ENCODE results near the gene ACOT7.

The ACOT7 gene

DNA sequence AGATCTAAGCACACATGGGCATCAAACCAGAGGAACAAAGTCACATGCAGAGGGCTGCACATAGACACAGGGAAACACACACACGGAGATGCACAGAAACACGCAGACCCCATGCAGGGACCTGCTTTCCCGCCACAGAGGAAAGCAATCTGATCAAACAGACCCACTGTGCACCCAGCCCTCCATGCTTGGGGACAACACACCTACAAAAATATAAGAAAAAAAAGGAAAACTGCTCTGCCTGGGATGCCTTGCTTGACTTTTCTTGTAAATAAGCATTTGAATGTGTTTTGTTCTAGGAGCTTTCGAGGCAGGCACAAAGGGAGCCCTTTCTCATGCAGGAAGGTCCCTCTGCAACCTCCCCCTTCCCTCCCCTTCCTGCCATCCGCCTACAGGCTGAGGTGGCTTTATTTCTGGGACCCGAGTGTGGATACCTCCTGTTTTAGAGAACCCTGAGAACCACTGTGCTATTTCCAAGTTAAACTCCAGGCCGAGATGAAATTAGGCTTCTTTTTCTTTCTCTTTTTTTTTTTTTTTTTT lies 154.3 kb downstream of the ACOT7 start:
- TF ChIP-seq MAX (IDR thresholded peaks at IDR 0.05) (no peak), CEBPB (IDR thresholded peaks at IDR 0.05) (no peak), TCF12 (IDR thresholded peaks at IDR 0.05; ENCODE audit: low read depth) (no peak), ZBTB7A (IDR thresholded peaks at IDR 0.05; ENCODE audit: low read depth) (no peak)

DNA sequence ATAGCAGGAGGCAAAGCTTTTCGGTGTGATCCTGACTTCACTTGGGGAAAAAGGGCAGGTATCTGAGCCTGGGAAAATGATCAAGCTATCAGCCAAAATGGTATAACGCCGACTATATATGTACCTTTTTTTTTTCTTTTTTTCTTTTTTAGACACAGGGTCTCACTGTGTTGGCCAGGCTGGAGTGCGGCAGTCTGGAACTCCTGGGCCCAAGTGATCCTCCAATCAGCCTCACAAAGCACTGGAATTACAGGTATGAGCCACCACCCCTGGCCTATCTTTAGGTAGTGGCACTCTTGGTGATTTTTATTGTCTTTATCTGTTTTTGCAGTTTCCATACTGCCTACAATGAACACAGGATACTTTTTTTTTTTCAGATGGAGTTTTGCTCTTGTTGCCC lies 156.5 kb downstream of the ACOT7 start:
- TF ChIP-seq, protein P1, sequence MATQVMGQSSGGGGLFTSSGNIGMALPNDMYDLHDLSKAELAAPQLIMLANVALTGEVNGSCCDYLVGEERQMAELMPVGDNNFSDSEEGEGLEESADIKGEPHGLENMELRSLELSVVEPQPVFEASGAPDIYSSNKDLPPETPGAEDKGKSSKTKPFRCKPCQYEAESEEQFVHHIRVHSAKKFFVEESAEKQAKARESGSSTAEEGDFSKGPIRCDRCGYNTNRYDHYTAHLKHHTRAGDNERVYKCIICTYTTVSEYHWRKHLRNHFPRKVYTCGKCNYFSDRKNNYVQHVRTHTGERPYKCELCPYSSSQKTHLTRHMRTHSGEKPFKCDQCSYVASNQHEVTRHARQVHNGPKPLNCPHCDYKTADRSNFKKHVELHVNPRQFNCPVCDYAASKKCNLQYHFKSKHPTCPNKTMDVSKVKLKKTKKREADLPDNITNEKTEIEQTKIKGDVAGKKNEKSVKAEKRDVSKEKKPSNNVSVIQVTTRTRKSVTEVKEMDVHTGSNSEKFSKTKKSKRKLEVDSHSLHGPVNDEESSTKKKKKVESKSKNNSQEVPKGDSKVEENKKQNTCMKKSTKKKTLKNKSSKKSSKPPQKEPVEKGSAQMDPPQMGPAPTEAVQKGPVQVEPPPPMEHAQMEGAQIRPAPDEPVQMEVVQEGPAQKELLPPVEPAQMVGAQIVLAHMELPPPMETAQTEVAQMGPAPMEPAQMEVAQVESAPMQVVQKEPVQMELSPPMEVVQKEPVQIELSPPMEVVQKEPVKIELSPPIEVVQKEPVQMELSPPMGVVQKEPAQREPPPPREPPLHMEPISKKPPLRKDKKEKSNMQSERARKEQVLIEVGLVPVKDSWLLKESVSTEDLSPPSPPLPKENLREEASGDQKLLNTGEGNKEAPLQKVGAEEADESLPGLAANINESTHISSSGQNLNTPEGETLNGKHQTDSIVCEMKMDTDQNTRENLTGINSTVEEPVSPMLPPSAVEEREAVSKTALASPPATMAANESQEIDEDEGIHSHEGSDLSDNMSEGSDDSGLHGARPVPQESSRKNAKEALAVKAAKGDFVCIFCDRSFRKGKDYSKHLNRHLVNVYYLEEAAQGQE (IDR thresholded peaks at IDR 0.05; ENCODE audit: low read depth) = no peak
- TF ChIP-seq USF1 (IDR thresholded peaks at IDR 0.05) (no peak), YY1 (IDR thresholded peaks at IDR 0.05; ENCODE audit: low read depth) (no peak), EP300 (IDR thresholded peaks at IDR 0.05; ENCODE audit: borderline replicate concordance) (no peak), FOXM1 (IDR thresholded peaks at IDR 0.05; ENCODE audit: borderline replicate concordance, low read depth) (no peak), RAD21 (IDR thresholded peaks at IDR 0.05; ENCODE audit: low read depth) (no peak), NFIC (IDR thresholded peaks at IDR 0.05) (no peak), MAX (IDR thresholded peaks at IDR 0.05) (no peak)

DNA sequence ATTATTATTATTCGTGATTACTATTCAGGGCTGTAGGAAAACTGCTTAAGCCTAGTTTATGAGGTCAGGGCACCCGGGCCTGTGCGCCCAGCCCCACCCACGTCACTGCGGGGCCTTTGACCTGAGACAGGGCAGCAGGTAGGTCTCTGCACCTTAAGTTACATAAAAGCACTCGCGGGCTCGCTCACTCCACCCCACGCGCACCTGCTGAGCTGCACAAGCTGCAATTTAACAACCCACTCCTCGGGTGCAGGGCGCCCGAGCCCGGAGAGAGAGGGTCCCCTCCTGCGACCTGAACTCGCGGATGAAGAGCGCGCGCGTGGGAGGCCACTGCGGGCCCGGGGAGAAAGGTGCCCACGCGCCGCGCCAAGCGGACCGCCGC lies 158.3 kb downstream of the ACOT7 start:
- peak; percentile 13; the same call in 1 of the 2 replicates for TF ChIP-seq EGR1 (IDR thresholded peaks at IDR 0.05)
- TF ChIP-seq TCF12 (IDR thresholded peaks at IDR 0.05; ENCODE audit: low read depth) = no peak
- TF ChIP-seq CREB1 (IDR thresholded peaks at IDR 0.05; ENCODE audit: low read depth) = no peak
- no peak for TF ChIP-seq MAX (IDR thresholded peaks at IDR 0.05)

GRCh38 chr1:6234502-6235295 lies 158.9 kb downstream of the ACOT7 start:
- TF ChIP-seq TCF12 (IDR thresholded peaks at IDR 0.05; ENCODE audit: low read depth) (no peak), EGR1 (IDR thresholded peaks at IDR 0.05) (no peak), MAX (IDR thresholded peaks at IDR 0.05) (no peak), FOXM1 (IDR thresholded peaks at IDR 0.05; ENCODE audit: borderline replicate concordance, low read depth) (no peak), ZBTB7A (IDR thresholded peaks at IDR 0.05; ENCODE audit: low read depth) (no peak), NFIC (IDR thresholded peaks at IDR 0.05) (no peak), USF1 (IDR thresholded peaks at IDR 0.05) (no peak), TAF1 (IDR thresholded peaks at IDR 0.05; ENCODE audit: low read depth) (no peak), CREB1 (IDR thresholded peaks at IDR 0.05; ENCODE audit: low read depth) (no peak), RAD21 (IDR thresholded peaks at IDR 0.05; ENCODE audit: low read depth) (no peak), EP300 (IDR thresholded peaks at IDR 0.05; ENCODE audit: borderline replicate concordance) (no peak), TEAD4 (IDR thresholded peaks at IDR 0.05) (no peak), YY1 (IDR thresholded peaks at IDR 0.05; ENCODE audit: low read depth) (no peak), CEBPB (IDR thresholded peaks at IDR 0.05) (no peak)
- TF ChIP-seq, protein P1 (IDR thresholded peaks at IDR 0.05; ENCODE audit: low read depth) = no peak

DNA sequence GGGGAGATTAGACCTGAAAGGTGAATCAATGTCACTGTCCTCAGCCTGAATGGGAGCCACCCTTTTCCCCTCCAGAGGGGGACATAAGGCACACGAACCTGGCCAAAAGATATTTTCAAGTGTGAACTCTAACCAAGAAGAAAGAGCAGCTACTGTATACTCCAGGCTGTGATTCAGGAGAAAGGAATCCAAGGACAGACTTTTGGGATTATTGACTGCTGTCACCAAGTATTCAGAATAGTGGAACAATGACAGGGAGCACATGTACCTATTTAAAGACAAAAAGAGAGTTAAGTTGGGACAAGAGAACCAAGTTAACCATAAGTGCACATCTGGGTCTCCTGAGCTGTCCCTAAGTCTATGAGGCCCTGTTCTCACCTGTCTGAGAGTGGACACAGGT lies 160.2 kb downstream of the ACOT7 start:
- TF ChIP-seq RAD21 (IDR thresholded peaks at IDR 0.05; ENCODE audit: low read depth) = no peak
- no peak for TF ChIP-seq TCF12 (IDR thresholded peaks at IDR 0.05; ENCODE audit: low read depth)
- no peak for TF ChIP-seq NFIC (IDR thresholded peaks at IDR 0.05)
- no peak for TF ChIP-seq ZBTB7A (IDR thresholded peaks at IDR 0.05; ENCODE audit: low read depth)
- no peak for TF ChIP-seq TAF1 (IDR thresholded peaks at IDR 0.05; ENCODE audit: low read depth)
- TF ChIP-seq TEAD4 (IDR thresholded peaks at IDR 0.05) = no peak
- no peak for TF ChIP-seq EP300 (IDR thresholded peaks at IDR 0.05; ENCODE audit: borderline replicate concordance)
- TF ChIP-seq MAX (IDR thresholded peaks at IDR 0.05) = no peak
- TF ChIP-seq CEBPB (IDR thresholded peaks at IDR 0.05) = no peak
- TF ChIP-seq EGR1 (IDR thresholded peaks at IDR 0.05) = no peak
